IMR-90 (cell line): Measurements from ENCODE around the gene MEGF10. TPM values are rescaled to one million over a fixed set of nuclear protein-coding genes. Genes with fewer than 3 reads are reported as not detected.

Experiments
- ATAC-seq: fragments of 200-7000 bp; cut with Tn5 transposase; 2 replicates; pipeline ENCODE4 v1.9.1; 2020; ENCODE audit warnings: low read depth, mild to moderate bottlenecking, moderate library complexity
- BruUV-seq: library from RNA; stranded (reverse); fragments of 400-500 nt; replicated peaks from 2 replicates; lab custom pipeline; 2021; lab: Mats Ljungman, UMichigan
- CTCF ChIA-PET: fragments of 300-600 bp; formaldehyde crosslinking; extraction: SDS; loops from one replicate; lab custom pipeline; 2021; ENCODE audit warnings: antibody characterized with exemption; lab: Yijun Ruan, JAX
- POLR2A ChIA-PET: fragments of 300-600 bp; sonication (Branson Sonifier 250); formaldehyde crosslinking; loops from one replicate; lab custom pipeline; 2022; ENCODE audit warnings: antibody characterized with exemption; ENCODE audit not compliant: unreplicated experiment; lab: Charles Lee
- DNase-seq: peaks from one replicate; pipeline ENCODE4 v3.0.0; 2013
- H2AFZ ChIP-seq: replicated peaks from 2 replicates; pipeline ENCODE3; 2013; ENCODE audit warnings: low read length, mild to moderate bottlenecking; ENCODE audit not compliant: poor library complexity
- H2AK5ac ChIP-seq: 2 replicates; pipeline ENCODE4 v1.6.1; 2013; ENCODE audit warnings: low read depth, low read length, inconsistent platforms
- H2AK9ac ChIP-seq: replicated peaks from 2 replicates; pipeline ENCODE3; 2013; ENCODE audit warnings: mild to moderate bottlenecking, low read depth, low read length, moderate library complexity; ENCODE audit not compliant: poor library complexity
- H2BK120ac ChIP-seq: 2 replicates; pipeline ENCODE4 v1.6.1; 2013; ENCODE audit warnings: low read depth, low read length, inconsistent platforms
- H2BK15ac ChIP-seq: 3 replicates; pipeline ENCODE4 v1.6.1; 2013; ENCODE audit warnings: low read depth, low read length, inconsistent platforms
- H2BK20ac ChIP-seq: 2 replicates; pipeline ENCODE4 v1.6.1; 2013; ENCODE audit warnings: low read depth, mild to moderate bottlenecking, inconsistent platforms, low read length, moderate library complexity
- H2BK5ac ChIP-seq: 2 replicates; pipeline ENCODE4 v1.6.1; 2013; ENCODE audit warnings: mild to moderate bottlenecking, low read depth, low read length, inconsistent platforms; ENCODE audit not compliant: poor library complexity, severe bottlenecking
- H3K14ac ChIP-seq: replicated peaks from 2 replicates; pipeline ENCODE4 v1.6.1; 2013; ENCODE audit warnings: low read depth, low read length, inconsistent platforms
- H3K18ac ChIP-seq: 2 replicates; pipeline ENCODE4 v1.6.1; 2013; ENCODE audit warnings: low read depth, low read length, control low read depth
- H3K23ac ChIP-seq: 2 replicates; pipeline ENCODE4 v1.6.1; 2013; ENCODE audit warnings: low read depth, low read length, inconsistent platforms
- H3K27ac ChIP-seq: 2 replicates; pipeline ENCODE4 v1.5.1; 2013; ENCODE audit warnings: mild to moderate bottlenecking, control low read depth, low read length; ENCODE audit not compliant: insufficient read depth
- H3K27me3 ChIP-seq: 2 replicates; pipeline ENCODE4 v1.6.1; 2013; ENCODE audit warnings: low read length; ENCODE audit not compliant: control insufficient read depth, insufficient read depth
- H3K36me3 ChIP-seq: 2 replicates; pipeline ENCODE4 v1.6.1; 2013; ENCODE audit warnings: low read length, mixed read lengths; ENCODE audit not compliant: control insufficient read depth, insufficient read depth
- H3K4ac ChIP-seq: 2 replicates; pipeline ENCODE4 v1.6.1; 2013; ENCODE audit warnings: low read depth, low read length, inconsistent platforms
- H3K4me1 ChIP-seq: 2 replicates; pipeline ENCODE4 v1.6.1; 2013; ENCODE audit warnings: low read length, mixed read lengths; ENCODE audit not compliant: control insufficient read depth, insufficient read depth
- H3K4me2 ChIP-seq: 2 replicates; pipeline ENCODE4 v1.6.1; 2013; ENCODE audit warnings: low read depth, mild to moderate bottlenecking, control low read depth, low read length, moderate library complexity
- H3K4me3 ChIP-seq: 2 replicates; pipeline ENCODE4 v1.5.1; 2013; ENCODE audit warnings: low read depth, mild to moderate bottlenecking, control low read depth, low read length, moderate library complexity; ENCODE audit not compliant: insufficient read depth
- H3K56ac ChIP-seq: 2 replicates; pipeline ENCODE4 v1.6.1; 2013; ENCODE audit warnings: low read length, inconsistent platforms; ENCODE audit not compliant: insufficient read depth; ENCODE audit errors: extremely low read depth
- H3K79me1 ChIP-seq, 2 experiments: 2 replicates each; pipeline ENCODE4 v1.6.1; 2013; ENCODE audit warnings: low read length in 2 of 2, inconsistent platforms in 1 of 2, low read depth in 1 of 2
- H3K9ac ChIP-seq: 2 replicates; pipeline ENCODE4 v1.6.1; 2013; ENCODE audit warnings: low read depth, low read length, control low read depth
- H3K9me1 ChIP-seq: 2 replicates; pipeline ENCODE4 v1.6.1; 2013; ENCODE audit warnings: low read length, inconsistent platforms; ENCODE audit not compliant: insufficient read depth
- H3K9me3 ChIP-seq: 2 replicates; pipeline ENCODE4 v1.6.1; 2013; ENCODE audit warnings: low read length; ENCODE audit not compliant: control insufficient read depth, insufficient read depth
- H4K20me1 ChIP-seq: 2 replicates; pipeline ENCODE4 v1.6.1; 2013; ENCODE audit warnings: low read length, inconsistent platforms; ENCODE audit not compliant: insufficient read depth
- H4K5ac ChIP-seq: 2 replicates; pipeline ENCODE4 v1.6.1; 2013; ENCODE audit warnings: mild to moderate bottlenecking, low read depth, low read length, control low read depth
- H4K8ac ChIP-seq, 2 experiments: 2 replicates each; pipeline ENCODE4 v1.6.1; 2013; ENCODE audit warnings: low read depth in 2 of 2, low read length in 2 of 2, control low read depth in 1 of 2, inconsistent platforms in 1 of 2
- H4K91ac ChIP-seq: 2 replicates; pipeline ENCODE4 v1.6.1; 2013; ENCODE audit warnings: low read depth, low read length, inconsistent platforms; ENCODE audit not compliant: insufficient read depth
- BHLHE40 ChIP-seq: fragments of 150-350 bp; IDR thresholded peaks from 2 replicates; pipeline ENCODE4 v1.6.1; 2016; ENCODE audit warnings: mild to moderate bottlenecking, low read depth, low read length
- CEBPB ChIP-seq: IDR thresholded peaks from 2 replicates; pipeline ENCODE4 v1.6.1; 2012; ENCODE audit warnings: low read depth, low read length, improper control_type of control experiment
- CHD1 ChIP-seq: IDR thresholded peaks from 2 replicates; pipeline ENCODE4 v1.6.1; 2012; ENCODE audit warnings: low read depth, low read length, improper control_type of control experiment
- CTCF ChIP-seq: conservative IDR thresholded peaks from 2 replicates; pipeline ENCODE4 v1.5.1; 2012; ENCODE audit warnings: mild to moderate bottlenecking, low read depth, low read length, improper control_type of control experiment
- ELK1 ChIP-seq: fragments of 150-350 bp; IDR thresholded peaks from 2 replicates; pipeline ENCODE4 v1.6.1; 2016; ENCODE audit warnings: low read depth, mild to moderate bottlenecking, low read length, moderate library complexity, borderline replicate concordance
- FOS ChIP-seq: fragments of 150-350 bp; IDR thresholded peaks from 2 replicates; pipeline ENCODE4 v1.6.1; 2016; ENCODE audit warnings: low read depth, low read length
- MAFK ChIP-seq: IDR thresholded peaks from 2 replicates; pipeline ENCODE4 v1.6.1; 2012; ENCODE audit warnings: low read depth, low read length, improper control_type of control experiment
- MAZ ChIP-seq: IDR thresholded peaks from 2 replicates; pipeline ENCODE4 v1.6.1; 2012; ENCODE audit warnings: low read depth, mild to moderate bottlenecking, low read length, improper control_type of control experiment, moderate library complexity, borderline replicate concordance
- MXI1 ChIP-seq: IDR thresholded peaks from 2 replicates; pipeline ENCODE4 v1.6.1; 2012; ENCODE audit warnings: low read depth, mild to moderate bottlenecking, low read length, moderate library complexity, borderline replicate concordance
- NFE2L2 ChIP-seq: fragments of 150-350 bp; IDR thresholded peaks from 2 replicates; pipeline ENCODE4 v1.6.1; 2016; ENCODE audit warnings: low read depth, mild to moderate bottlenecking, low read length
- POLR2A ChIP-seq: IDR thresholded peaks from 2 replicates; pipeline ENCODE4 v1.6.1; 2012; ENCODE audit warnings: mild to moderate bottlenecking, low read depth, low read length
- RAD21 ChIP-seq: IDR thresholded peaks from 2 replicates; pipeline ENCODE4 v1.6.1; 2012; ENCODE audit warnings: low read length, improper control_type of control experiment
- RCOR1 ChIP-seq: IDR thresholded peaks from 2 replicates; pipeline ENCODE4 v1.6.1; 2012; ENCODE audit warnings: mild to moderate bottlenecking, low read length, improper control_type of control experiment; ENCODE audit not compliant: insufficient replicate concordance
- RFX5 ChIP-seq: IDR thresholded peaks from 2 replicates; pipeline ENCODE4 v1.8.0; 2012; ENCODE audit warnings: low read depth, mild to moderate bottlenecking, low read length, moderate library complexity
- SMC3 ChIP-seq: fragments of 150-350 bp; IDR thresholded peaks from 2 replicates; pipeline ENCODE4 v1.6.1; 2016; ENCODE audit warnings: low read depth, mild to moderate bottlenecking, antibody characterized with exemption, low read length, moderate library complexity
- USF2 ChIP-seq: fragments of 150-350 bp; IDR thresholded peaks from 2 replicates; pipeline ENCODE4 v1.6.1; 2017; ENCODE audit warnings: mild to moderate bottlenecking, antibody characterized with exemption, low read length, low read depth
- WGBS, 2 experiments: methylation state at CpG; one replicate each; pipeline versions ENCODE4 v1.1.5 to v1.1.7; 2013; ENCODE audit warnings: missing lambda C conversion rate in 2 of 2; ENCODE audit not compliant: insufficient read length in 1 of 2; ENCODE audit errors: extremely low coverage in 2 of 2; 5-methylcytosine and 5-hydroxymethylcytosine counted together
- dilution Hi-C: fragments of 300-500 bp; cut with HindIII; formaldehyde crosslinking; loops from one replicate; pipeline ENCODE4 v1.14.3; 2018; ENCODE audit warnings: low sequenced_read_pairs; ENCODE audit not compliant: unreplicated experiment
- in situ Hi-C: fragments of 300-500 bp; cut with MboI; formaldehyde crosslinking; loops from 3 replicates; pipeline ENCODE4 v1.14.3; 2019; ENCODE audit warnings: low sequenced_read_pairs, inconsistent platforms, mixed read lengths
- intact Hi-C: fragments of 100-400 bp; cut with micrococcal nuclease; formaldehyde crosslinking; loops from 2 replicates; pipeline ENCODE4 v1.10.0; 2022
- polyA plus RNA-seq, 3 experiments: library from polyadenylated mRNA; depleted of rRNA; stranded (reverse); fragments of >200 nt; gene quantifications; 2 replicates each; pipeline ENCODE4 v1.2.3, GENCODE V29; 2012; ENCODE audit warnings: low replicate concordance in 1 of 3
- total RNA-seq: library from RNA; depleted of rRNA; stranded (reverse); fragments of >200 nt; gene quantifications from 2 replicates; pipeline ENCODE4 v1.2.3, GENCODE V29; 2012

Gene MEGF10
- total and polyA plus RNA-seq, 2 of the 4 experiments (the other 2 are of a cell fraction) = not detected

GRCh38 chr5:127471211-127471610 is 180.6 kb downstream of the MEGF10 start:
- no CpG with 5 or more reads among the region's 2 CpGs for WGBS, 2 experiments
- Histone ChIP-seq H3K36me3 (no peaks in the 10 kb centered on the region), H3K4me1 (no peaks in the 10 kb centered on the region), H2BK5ac (no peak overlapping the region), H3K9me3 (no peaks in the 10 kb centered on the region), H2AK5ac (no peak overlapping the region), H2BK20ac (no peak overlapping the region), H4K8ac (no peak overlapping the region), H3K79me1 (no peaks in the 10 kb centered on the region), H3K14ac (no peak overlapping the region), H3K4me2 (no peak overlapping the region), H4K5ac (no peak overlapping the region), H3K27ac (no peak overlapping the region), H2AK9ac (no peak overlapping the region), H3K56ac (no peak overlapping the region), H3K4me3 (no peak overlapping the region), H4K20me1 (no peaks in the 10 kb centered on the region), H3K9me1 (no peaks in the 10 kb centered on the region), H3K27me3 (peaks cover 3% of the 10 kb centered on the region; the same call in 1 of the 2 replicates), H3K4ac (no peak overlapping the region), H3K23ac (no peak overlapping the region), H2BK120ac (no peak overlapping the region), H3K18ac (no peak overlapping the region), H4K91ac (no peak overlapping the region), H3K9ac (no peak overlapping the region), H2AFZ (no peak overlapping the region), H2BK15ac (no peak overlapping the region)
- ChIA-PET CTCF (interaction anchor here (0.6 kb wide), 1 partner anchor 12 kb away, joined by 3 read pairs; no protein-coding TSS in a partner anchor), POLR2A (no interaction called here)
- intact Hi-C loops = no loop called here
- in situ Hi-C loops = no loop called here
- BruUV-seq = no TSS peak
- TF ChIP-seq ELK1 (no peak), RAD21 (no peak), CEBPB (no peak), MAFK (no peak), USF2 (no peak), RFX5 (no peak), POLR2A (no peak), FOS (no peak), BHLHE40 (no peak), RCOR1 (no peak), MXI1 (no peak), NFE2L2 (no peak), SMC3 (no peak), CHD1 (no peak), MAZ (no peak), CTCF (no peak)
- no peak for ATAC-seq
- dilution Hi-C loops = no loop called here
- no peak for DNase-seq
